ENCODE measurements around the gene GRID2. TPM values are rescaled to one million over a fixed set of nuclear protein-coding genes. Genes with fewer than 3 reads are reported as not detected.

The GRID2 gene
- polyA plus RNA-seq, 3 donors from 2014 or later: not detected

GRCh38 chr4:93791570-93792195, 1487.9 kb downstream of the GRID2 start:
- Mint-ChIP-seq H3K36me3 (no peaks in the 10 kb centered on the region), H3K4me3 (no peak overlapping the region), H3K27ac (no peak overlapping the region), H3K4me1 (no peaks in the 10 kb centered on the region), H3K27me3 (ENCODE audit: low read depth in 3 of 3) (no peaks in the 10 kb centered on the region), H3K9me3 (peaks cover 0 to 3% (median 0%) of the 10 kb centered on the region in 6 donors)
- DNase-seq: no peak

- H3K4me3 Mint-ChIP-seq: no peak overlapping the region
- H3K4me1 Mint-ChIP-seq: no peaks in the 10 kb centered on the region
- DNase-seq: no peak
- peaks cover 0 to 2% (median 0%) of the 10 kb centered on the region in 6 donors for H3K9me3 Mint-ChIP-seq
- no peak overlapping the region for H3K27ac Mint-ChIP-seq
- H3K27me3 Mint-ChIP-seq (ENCODE audit: low read depth in 3 of 3): peaks cover 0 to 2% (median 0%) of the 10 kb centered on the region in 3 donors
- H3K36me3 Mint-ChIP-seq: no peaks in the 10 kb centered on the region
Measured at GRCh38 chr4:93802045-93802444, 1498.3 kb downstream of the GRID2 start.

GRCh38 chr4:93809773-93810172, 1506.0 kb downstream of the GRID2 start:
- Mint-ChIP-seq H3K36me3 (no peaks in the 10 kb centered on the region), H3K9me3 (peaks cover 0 to 11% (median 4%) of the 10 kb centered on the region in 6 donors), H3K27ac (no peak overlapping the region), H3K4me3 (no peak overlapping the region), H3K27me3 (ENCODE audit: low read depth in 3 of 3) (no peaks in the 10 kb centered on the region), H3K4me1 (no peaks in the 10 kb centered on the region)
- no peak for DNase-seq

GRCh38 chr4:93810340-93810992, 1506.7 kb downstream of the GRID2 start:
- no peak for DNase-seq
- no peaks in the 10 kb centered on the region for H3K36me3 Mint-ChIP-seq
- no peak overlapping the region for H3K4me3 Mint-ChIP-seq
- H3K27me3 Mint-ChIP-seq (ENCODE audit: low read depth in 3 of 3): no peaks in the 10 kb centered on the region
- peaks cover 1 to 10% (median 4%) of the 10 kb centered on the region in 6 donors for H3K9me3 Mint-ChIP-seq
- H3K27ac Mint-ChIP-seq: no peak overlapping the region
- H3K4me1 Mint-ChIP-seq: no peaks in the 10 kb centered on the region

DNA sequence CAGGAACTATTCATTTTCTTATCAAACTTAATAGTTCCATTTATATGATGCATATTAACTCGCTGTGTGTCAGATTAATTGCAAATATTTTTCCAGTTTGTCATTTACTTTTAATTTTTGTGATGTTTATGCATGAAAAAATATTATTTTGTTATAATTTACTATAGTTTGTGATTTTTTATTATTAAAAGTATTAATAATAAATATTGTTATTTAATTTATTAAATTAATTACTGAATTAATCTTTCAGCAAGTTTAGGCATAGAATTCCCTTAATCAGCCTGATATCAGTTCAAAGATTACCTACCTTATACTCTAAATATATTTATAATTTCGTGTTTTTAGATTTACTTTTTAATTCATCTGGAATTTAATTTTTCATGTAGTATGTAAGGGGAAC, 1509.3 kb downstream of the GRID2 start:
- Mint-ChIP-seq H3K9me3 (peaks cover 3 to 13% (median 7%) of the 10 kb centered on the region in 6 donors), H3K27ac (no peak overlapping the region), H3K36me3 (no peaks in the 10 kb centered on the region), H3K4me1 (no peaks in the 10 kb centered on the region), H3K27me3 (ENCODE audit: low read depth in 3 of 3) (peaks cover 0 to 2% (median 0%) of the 10 kb centered on the region in 3 donors), H3K4me3 (no peak overlapping the region)
- no peak for DNase-seq

GRCh38 chr4:93814141-93814540, 1510.4 kb downstream of the GRID2 start:
- H3K27ac Mint-ChIP-seq: no peak overlapping the region
- H3K4me1 Mint-ChIP-seq: no peaks in the 10 kb centered on the region
- DNase-seq: no peak
- H3K36me3 Mint-ChIP-seq: no peaks in the 10 kb centered on the region
- peaks cover under 1 to 13% (median 7%) of the 10 kb centered on the region in 6 donors for H3K9me3 Mint-ChIP-seq
- peaks cover 0 to 4% (median 2%) of the 10 kb centered on the region in 3 donors for H3K27me3 Mint-ChIP-seq (ENCODE audit: low read depth in 3 of 3)
- H3K4me3 Mint-ChIP-seq: no peak overlapping the region

- peaks cover 0 to 4% (median 2%) of the 10 kb centered on the region in 3 donors for H3K27me3 Mint-ChIP-seq (ENCODE audit: low read depth in 3 of 3)
- no peak overlapping the region for H3K4me3 Mint-ChIP-seq
- peaks cover 0 to 13% (median 7%) of the 10 kb centered on the region in 6 donors for H3K9me3 Mint-ChIP-seq
- H3K27ac Mint-ChIP-seq: no peak overlapping the region
- no peaks in the 10 kb centered on the region for H3K36me3 Mint-ChIP-seq
- no peaks in the 10 kb centered on the region for H3K4me1 Mint-ChIP-seq
- no peak for DNase-seq
Measured at GRCh38 chr4:93814722-93815121, 1511.0 kb downstream of the GRID2 start.
